Measurements from ENCODE around the gene NSG2. TPM values are rescaled to one million over a fixed set of nuclear protein-coding genes. Genes with fewer than 3 reads are reported as not detected.
"Not testable (repeated sequence)": the region's sequence is repeated elsewhere in the genome, so short reads cannot be mapped to it uniquely, and the experiment has no call there.

The NSG2 gene
- polyA plus RNA-seq, 3 donors: 0.13 to 0.46 TPM; not detected in 1

DNA sequence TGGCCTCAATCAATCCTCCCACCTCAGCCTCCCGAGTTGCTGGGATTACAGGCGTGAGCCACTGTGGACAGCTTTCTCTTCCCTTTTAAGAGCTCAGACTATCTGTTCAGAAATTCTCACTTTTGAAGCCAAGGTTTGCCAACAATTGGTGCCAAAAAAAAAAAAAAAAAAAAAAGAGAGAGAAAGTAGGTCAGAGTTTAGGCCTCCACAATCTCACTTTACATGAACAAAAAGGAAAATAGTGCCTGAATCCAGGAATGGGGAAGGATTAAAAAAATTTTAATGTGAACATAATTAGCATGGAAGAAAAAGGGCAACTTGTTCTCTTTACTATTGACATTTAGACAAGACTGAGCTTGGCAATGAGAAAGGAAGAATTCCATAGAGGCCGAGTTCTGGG is 94.1 kb downstream of the NSG2 start:
- 65 to 68% (median 67%) methylated on average over 3 of the region's 3 CpGs for WGBS, 3 donors
- no peak overlapping the region for H3K27ac ChIP-seq (ENCODE audit: low read depth, low read length)

DNA sequence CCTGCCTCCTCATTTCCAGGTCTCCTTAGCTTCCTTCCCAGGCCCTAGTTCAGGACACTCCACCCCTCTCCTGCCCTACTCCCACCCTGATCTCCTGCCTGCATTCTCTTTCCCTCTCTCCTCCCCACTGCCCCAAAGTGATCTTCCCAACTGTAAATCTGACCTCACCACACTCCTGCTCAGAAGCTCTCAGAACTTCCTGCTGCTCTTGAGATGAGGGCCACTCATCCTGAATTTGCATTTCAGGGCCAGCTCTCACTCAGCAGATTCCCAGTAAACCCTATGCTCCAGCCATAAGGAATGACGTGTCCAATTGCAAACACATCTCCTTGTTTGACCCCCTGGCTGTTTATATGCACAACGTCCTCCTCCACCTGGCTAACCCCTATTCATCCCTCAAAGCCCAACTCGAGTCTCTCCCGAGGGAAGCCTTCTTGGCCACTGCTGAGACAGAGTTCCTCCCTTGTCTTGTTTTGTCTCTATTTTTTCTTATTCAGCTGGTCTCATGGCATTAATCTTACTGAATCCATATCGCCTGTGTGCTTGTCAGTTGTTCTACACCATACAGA is 95.0 kb downstream of the NSG2 start:
- 68 to 79% (median 74%) methylated on average over 5 of the region's 5 CpGs for WGBS, 3 donors

DNA sequence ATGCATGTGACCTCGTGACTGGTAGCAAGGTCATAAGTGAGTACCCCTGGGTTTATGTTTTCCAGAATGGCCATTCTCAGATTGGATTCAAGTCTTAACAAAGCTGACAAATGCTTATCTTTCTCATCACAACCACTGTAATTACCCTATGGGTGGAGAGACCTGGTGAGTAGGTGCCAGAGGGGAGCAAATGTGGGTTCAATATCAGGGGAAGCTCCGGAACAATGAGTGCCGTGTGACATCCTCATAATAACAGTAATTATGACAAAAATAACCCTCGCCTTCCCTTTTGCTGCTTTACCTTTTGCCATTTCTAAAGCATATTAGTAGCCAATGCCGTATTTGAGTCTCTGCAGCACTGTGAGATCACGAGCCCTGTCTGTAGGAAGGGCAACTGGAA is 95.9 kb downstream of the NSG2 start:
- no peak overlapping the region for H3K27ac ChIP-seq (ENCODE audit: low read depth, low read length)
- WGBS, 3 donors: 74 to 82% (median 81%) methylated on average over 6 of the region's 6 CpGs

More for the DNA sequence above, 95.0 kb downstream of the NSG2 start:
- H3K27ac ChIP-seq (ENCODE audit: low read depth, low read length): no peak overlapping the region

DNA sequence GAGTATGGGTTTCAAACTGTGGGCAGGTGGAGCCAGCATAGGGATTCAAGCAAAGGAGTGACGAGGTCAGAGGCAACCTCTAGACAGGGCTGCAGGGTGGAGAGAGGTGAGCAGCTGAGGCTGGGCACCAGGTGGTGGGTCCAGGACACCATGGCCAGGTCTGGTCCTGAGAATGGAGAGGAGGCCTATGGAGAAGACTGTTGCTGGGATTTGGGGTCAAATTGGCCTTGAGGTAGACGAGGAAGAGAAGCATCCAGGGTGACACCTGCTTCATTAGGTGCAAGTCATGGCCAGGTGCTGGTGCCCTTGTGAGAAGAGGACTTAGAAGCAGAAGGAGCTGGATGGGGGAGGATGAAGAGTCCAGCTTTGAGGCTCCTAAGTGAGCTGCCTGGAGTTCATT is 99.6 kb downstream of the NSG2 start:
- 68 to 70% (median 68%) methylated on average over 2 of the region's 2 CpGs for WGBS, 3 donors

DNA sequence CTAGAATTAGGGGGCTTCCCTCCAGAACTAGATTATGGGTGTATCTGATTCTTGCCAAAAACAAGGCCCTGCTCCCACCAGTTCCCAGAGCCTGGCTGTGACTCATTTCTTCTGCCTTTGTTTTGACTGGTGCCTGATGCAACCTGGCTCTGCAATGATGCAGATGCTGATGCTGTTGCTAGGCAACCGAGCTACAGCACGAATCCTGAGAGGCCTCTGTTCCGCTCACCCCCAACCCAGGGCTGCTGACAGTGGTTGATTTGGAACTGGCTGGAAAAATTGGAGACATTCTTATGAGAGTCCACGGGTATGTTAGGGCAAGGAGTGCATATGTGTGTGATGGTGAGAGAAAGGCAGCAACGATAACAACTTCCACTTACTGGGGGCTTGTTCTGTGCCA is 100.3 kb downstream of the NSG2 start:
- 57 to 63% (median 61%) methylated on average over 5 of the region's 5 CpGs for WGBS, 3 donors
- H3K27ac ChIP-seq (ENCODE audit: low read depth, low read length): no peak overlapping the region

More for the DNA sequence above, 99.6 kb downstream of the NSG2 start:
- no peak overlapping the region for H3K27ac ChIP-seq (ENCODE audit: low read depth, low read length)

DNA sequence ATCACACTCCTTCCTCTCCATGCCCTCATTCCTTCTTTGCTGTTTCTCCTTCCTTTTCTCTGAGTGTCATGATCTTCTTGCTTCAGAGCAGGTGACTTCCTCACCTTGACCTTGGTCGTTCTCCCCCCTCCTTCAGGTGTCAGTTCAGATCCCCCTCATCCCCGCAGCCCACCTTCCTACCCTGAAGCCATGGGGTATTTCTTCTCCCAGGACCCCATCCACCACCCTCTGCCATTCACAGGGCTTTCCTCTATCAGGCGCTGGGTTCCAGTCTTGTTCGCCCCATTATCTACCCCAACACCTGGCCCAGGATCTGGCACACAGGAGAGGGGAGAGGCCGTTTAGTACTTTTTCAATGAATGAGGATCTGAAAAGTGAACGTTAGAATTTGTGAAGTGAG is 101.0 kb downstream of the NSG2 start:
- H3K27ac ChIP-seq (ENCODE audit: low read depth, low read length): no peak overlapping the region
- WGBS, 3 donors: 69 to 75% (median 71%) methylated on average over 6 of the region's 6 CpGs

DNA sequence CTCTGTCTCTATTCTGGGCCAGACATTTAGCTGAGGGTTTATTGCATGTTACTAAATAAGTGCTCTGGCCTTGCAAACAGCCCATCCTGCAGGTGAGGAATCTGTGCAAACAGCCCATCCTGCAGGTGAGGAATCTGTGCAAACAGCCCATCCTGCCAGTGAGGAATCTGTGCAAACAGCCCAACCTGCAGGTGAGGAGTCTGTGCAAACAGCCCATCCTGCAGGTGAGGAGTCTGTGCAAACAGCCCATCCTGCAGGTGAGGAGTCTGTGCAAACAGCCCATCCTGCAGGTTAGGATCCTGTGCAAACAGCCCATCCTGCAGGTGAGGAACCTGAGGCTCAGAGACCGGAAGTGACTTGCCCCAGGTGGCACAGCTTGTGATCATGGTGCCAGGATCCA is 101.5 kb downstream of the NSG2 start:
- WGBS, 3 donors: 67 to 77% (median 71%) methylated on average over 1 of the region's 1 CpG
- H3K27ac ChIP-seq (ENCODE audit: low read depth, low read length): not testable (repeated sequence)

DNA sequence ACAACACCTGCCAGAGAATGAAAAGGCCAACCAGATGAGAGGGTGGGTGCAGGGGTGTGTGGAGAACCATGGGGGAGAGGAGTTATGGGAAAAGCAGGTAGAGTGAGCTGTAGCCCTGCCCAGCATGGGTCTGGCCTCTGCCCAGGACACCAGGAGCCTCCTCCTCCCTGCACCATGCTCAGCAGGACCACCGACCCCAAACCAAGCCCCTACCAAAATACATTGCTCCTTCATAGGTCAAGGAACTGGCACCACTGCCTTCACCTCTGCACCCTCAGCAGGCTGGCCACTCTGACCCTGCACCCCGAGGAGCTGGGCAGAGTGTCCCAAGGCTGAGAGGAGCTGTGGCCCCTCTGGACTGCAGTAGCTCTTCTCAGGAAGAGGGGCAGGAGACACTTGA is 102.0 kb downstream of the NSG2 start:
- WGBS, 3 donors: 55 to 80% (median 63%) methylated on average over 2 of the region's 2 CpGs

DNA sequence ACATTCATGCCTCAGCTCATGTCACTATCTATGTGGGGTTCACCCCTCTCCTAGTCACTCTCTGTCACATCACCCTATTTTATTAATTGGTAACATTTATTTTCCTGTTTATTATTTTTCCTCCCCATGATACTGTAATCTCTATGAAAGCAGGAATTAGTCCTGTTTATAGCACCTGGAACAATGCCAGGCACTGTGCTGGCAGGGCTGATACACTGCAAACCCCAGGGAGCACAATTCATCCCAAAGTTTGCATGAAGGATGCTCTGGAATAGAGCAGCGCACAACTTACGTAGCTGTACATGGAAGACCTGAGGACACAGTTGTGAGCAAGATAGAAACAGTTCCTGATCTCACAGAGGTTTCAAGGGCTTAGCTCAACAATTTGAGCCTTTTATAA is 103.2 kb downstream of the NSG2 start:
- WGBS, 3 donors: 68 to 86% (median 81%) methylated on average over 2 of the region's 2 CpGs
- no peak overlapping the region for H3K27ac ChIP-seq (ENCODE audit: low read depth, low read length)

More for the DNA sequence above, 102.0 kb downstream of the NSG2 start:
- H3K27ac ChIP-seq (ENCODE audit: low read depth, low read length): no peak overlapping the region

DNA sequence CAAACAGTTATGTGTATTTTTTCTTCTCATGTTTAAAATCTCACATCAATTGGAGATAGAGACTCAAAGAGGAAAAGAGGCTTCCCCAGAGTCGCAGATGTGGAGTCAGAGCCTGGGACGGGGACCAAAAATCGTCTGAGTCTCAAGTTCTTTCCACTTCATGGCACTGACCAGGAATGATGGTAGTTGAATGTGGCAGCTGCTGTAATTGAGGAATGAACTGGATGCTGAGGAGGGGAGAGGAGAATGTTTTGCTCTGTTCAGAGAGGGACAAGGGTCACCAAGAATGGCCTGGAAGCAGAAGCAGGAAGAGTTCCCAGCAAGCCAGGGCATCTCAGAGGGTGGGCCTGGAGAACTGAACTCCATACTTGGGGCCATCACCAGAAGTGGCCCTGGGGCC is 103.9 kb downstream of the NSG2 start:
- no peak overlapping the region for H3K27ac ChIP-seq (ENCODE audit: low read depth, low read length)
- WGBS, 3 donors: 67 to 90% (median 77%) methylated on average over 3 of the region's 3 CpGs

DNA sequence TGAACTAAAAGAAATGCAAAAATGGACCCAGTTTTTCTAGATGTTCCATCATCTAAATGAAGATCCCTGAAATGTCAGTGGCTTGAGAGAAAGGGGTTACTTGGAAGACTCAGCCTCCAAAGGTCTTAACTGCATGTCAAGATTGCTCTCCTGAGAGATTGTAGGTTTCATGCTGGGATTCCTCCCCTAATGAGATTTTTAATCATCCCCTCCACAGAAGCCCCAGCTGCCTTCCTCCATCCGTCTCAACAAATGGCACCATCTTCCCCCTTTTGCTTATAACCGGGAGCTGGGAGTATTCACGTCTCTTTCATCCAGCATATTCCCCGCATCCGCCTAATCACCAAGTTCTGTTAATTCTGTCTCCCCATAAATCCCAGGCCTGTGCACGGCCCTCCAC is 104.5 kb downstream of the NSG2 start:
- WGBS, 3 donors: 83 to 87% (median 85%) methylated on average over 6 of the region's 6 CpGs
- H3K27ac ChIP-seq (ENCODE audit: low read depth, low read length): no peak overlapping the region

DNA sequence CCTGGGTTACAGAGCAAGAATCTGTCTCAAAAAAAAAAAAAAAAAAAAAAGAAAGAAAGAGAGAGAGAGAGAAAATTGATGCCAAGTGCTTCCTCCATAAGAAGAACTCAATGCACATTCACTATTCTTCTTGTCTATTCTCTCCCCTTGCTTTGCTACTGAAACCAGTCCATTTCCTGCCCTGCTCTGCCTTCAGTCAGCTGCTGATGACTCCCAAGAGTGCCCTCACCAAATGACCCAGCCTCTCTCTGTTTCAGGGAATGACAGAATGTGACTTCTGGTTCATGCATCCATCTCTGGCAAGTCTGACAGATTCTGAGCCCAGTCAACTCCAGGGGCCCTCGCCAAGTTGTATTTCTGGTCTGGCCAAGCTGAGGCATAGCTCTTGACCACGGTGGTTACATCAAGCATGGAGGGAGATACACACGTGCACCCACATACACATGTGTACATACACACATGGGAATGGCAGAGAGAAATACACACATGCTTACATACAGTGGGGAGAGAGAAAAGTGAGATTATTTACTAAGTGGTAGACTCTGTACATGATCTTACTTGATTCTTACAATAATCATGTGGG is 106.2 kb downstream of the NSG2 start:
- WGBS, 3 donors: 58 to 65% (median 62%) methylated on average over 3 of the region's 3 CpGs
- H3K27ac ChIP-seq (ENCODE audit: low read depth, low read length): no peak overlapping the region

DNA sequence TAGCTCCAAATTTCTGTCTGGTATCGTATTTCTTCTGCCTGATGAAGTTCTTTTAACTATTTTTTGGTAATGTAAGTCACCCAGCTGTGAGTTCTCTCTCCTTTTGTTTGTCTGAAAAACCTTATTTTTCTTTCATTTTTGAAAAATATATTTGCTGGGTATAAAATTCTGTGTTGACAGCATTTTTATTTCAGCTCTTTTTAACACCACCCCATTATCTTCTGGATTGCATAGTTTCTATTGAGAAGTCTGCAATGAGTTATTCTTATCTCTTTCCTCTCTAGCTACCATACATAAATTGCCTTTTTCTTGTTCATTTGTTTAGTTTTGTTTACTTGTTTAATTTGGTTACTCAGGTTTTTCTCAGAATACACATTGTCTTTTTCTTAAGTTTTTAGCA is 109.1 kb downstream of the NSG2 start:
- WGBS, 3 donors: 72 to 79% (median 78%) methylated on average over 1 of the region's 1 CpG
- no peak overlapping the region for H3K27ac ChIP-seq (ENCODE audit: low read depth, low read length)

DNA sequence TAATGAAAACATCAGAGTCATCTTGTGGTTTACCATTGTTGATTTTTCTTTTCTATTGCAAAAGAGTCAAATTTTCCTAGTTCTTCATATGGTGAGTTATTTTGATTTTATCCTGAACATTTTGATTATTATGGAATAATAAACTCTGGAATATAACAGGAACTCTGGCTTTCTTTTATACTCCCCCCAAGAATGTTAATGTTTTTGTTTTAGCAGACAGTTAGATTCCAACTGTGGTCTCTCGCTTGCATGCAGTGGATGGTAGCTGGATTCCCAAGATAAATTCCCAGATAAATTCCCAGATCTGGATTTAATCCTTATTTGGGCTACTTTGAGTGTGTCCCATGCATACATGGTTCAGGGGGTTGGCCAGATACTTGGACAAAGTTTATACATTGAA is 109.8 kb downstream of the NSG2 start:
- 83 to 100% (median 89%) methylated on average over 1 of the region's 1 CpG for WGBS, 3 donors
- no peak overlapping the region for H3K27ac ChIP-seq (ENCODE audit: low read depth, low read length)

DNA sequence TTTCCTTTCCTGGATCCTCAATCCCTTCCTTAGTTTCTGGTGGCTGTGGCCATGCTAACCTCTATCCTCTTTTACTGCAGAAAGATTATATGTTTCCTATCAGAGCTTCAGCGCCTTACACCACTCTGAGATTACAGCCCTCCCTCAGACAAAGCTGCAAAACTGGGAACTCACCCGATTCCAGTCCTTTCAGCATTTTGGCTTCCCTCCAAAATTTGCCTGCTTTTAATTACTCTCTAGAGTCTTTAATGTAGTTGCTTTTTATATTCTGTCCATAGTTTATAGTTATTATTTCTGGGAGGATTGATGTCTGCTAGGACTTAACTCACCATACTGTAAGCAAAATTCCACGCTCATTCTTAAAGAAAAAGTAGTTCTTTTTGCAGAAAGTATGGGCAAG is 110.2 kb downstream of the NSG2 start:
- H3K27ac ChIP-seq (ENCODE audit: low read depth, low read length): no peak overlapping the region
- 48 to 61% (median 50%) methylated on average over 3 of the region's 3 CpGs for WGBS, 3 donors

DNA sequence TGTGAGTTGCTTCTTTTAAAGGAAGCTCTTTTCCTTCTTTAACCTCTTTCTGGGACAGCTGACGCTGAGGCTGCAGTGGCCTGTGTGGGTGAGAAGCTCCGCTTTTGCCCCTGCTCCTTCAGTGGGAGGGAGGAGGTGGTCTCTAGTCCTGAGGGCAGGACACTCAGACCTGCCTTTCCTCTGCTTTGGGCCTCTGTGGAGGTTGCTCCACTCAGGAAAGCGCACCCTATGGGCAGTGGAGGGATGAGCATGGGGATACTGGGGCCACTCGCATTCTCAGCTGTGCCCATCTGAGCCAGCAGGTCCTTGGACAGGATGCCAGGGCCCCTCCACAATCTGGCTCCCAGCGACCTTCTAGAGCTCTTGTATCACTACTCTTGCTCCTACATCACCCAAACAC is 111.5 kb downstream of the NSG2 start:
- H3K27ac ChIP-seq (ENCODE audit: low read depth, low read length): no peak overlapping the region
- WGBS, 3 donors: 80 to 88% (median 84%) methylated on average over 5 of the region's 5 CpGs

Other genes with a start within 250 kb of the NSG2 start
- 10 to 100 TPM in 2 of 3 donors, 1 to 10 TPM in 1; 6.5 to 21.4 (median 11.0) TPM for gene CPEB4, start 157.4 kb upstream of the NSG2 start, polyA plus RNA-seq
- gene C5orf47, start 56.5 kb upstream of the NSG2 start, polyA plus RNA-seq: under 1 TPM in 1 of 3 donors, not detected in 2; 0.02 TPM